GM12872 (cell line): ENCODE results near the gene CNST.

Experiments used
- TF ChIP-seq, protein P1 (sequence below): IDR thresholded peaks from 3 replicates; pipeline ENCODE4 v1.5.1; 2011; ENCODE audit warnings: low read depth, mild to moderate bottlenecking, low read length, moderate library complexity; ENCODE audit not compliant: insufficient read depth

CNST gene

DNA sequence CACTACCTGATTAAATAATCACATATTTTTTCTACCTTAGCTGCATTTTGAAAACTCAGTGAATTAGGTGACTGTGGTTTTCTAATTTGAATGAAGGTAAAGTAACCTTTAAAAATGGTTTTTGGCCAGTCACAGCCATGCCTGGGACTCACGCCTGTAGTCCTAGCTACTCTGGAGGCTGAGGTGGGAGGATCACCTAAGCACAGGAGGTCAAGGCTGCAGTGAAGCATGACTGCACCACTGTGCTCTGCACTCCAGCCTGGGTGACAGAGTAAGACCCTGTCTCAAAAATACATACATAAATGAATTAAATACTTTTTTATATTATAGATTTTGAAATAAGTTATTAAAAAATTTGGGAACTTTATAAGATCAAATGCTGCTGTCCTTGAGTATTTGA is 5.7 kb downstream of the CNST start:
- TF ChIP-seq, protein P1, sequence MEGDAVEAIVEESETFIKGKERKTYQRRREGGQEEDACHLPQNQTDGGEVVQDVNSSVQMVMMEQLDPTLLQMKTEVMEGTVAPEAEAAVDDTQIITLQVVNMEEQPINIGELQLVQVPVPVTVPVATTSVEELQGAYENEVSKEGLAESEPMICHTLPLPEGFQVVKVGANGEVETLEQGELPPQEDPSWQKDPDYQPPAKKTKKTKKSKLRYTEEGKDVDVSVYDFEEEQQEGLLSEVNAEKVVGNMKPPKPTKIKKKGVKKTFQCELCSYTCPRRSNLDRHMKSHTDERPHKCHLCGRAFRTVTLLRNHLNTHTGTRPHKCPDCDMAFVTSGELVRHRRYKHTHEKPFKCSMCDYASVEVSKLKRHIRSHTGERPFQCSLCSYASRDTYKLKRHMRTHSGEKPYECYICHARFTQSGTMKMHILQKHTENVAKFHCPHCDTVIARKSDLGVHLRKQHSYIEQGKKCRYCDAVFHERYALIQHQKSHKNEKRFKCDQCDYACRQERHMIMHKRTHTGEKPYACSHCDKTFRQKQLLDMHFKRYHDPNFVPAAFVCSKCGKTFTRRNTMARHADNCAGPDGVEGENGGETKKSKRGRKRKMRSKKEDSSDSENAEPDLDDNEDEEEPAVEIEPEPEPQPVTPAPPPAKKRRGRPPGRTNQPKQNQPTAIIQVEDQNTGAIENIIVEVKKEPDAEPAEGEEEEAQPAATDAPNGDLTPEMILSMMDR = no peak

DNA sequence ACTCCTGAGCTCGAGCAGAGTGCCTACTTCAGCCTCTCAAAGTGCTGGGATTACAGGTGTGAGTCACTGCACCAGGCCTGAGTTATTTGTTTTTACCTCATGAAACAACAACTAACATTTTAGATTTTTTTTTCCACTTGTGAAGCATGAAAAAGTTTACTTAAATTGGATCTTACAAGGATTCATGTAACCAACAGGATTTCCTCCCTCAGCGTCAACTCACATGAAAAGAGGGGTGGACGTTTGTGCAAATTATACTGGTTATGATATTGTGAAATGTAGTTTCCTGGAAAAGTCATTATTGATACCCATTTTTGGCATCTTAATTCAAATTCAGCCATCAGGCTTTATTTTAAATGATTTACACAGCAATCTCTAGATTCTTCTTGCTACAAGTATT is 6.5 kb downstream of the CNST start:
- TF ChIP-seq, protein P1 = no peak

DNA sequence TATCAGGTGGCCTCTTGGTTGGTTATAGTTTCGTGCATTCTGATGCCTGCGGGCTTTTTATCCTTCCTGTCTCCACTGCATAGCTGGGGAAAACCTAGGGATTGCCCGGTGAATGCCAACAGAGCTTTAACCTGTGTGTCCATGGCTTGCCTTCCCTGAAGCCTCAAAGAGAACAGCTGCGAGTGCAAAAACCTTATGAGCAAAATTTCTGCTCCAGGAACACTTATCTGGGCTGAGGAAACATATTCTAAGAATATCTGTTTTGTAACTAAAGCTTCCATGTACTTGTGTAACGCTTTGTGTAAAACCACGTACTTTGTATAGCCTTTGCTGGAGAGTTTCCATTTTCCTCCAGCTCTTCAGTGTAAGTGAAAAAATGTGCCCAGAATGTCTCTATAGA is 7.2 kb downstream of the CNST start:
- TF ChIP-seq, protein P1 = no peak

DNA sequence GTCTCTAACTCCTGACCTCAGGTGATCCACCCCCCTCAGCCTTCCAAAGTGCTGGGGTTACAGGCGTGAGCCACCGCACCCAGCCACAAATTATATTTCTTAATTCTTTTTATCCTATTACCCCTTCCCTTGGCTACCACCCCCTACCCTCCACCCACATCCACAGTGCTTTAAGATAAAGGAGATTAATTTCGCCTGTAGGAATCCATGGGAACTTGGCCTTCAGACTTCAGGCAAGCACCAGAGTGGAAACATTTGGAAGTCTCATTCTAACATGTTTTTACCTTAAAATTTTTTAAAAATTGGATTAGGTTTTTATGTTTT is 10.4 kb downstream of the CNST start:
- TF ChIP-seq, protein P1 = no peak

DNA sequence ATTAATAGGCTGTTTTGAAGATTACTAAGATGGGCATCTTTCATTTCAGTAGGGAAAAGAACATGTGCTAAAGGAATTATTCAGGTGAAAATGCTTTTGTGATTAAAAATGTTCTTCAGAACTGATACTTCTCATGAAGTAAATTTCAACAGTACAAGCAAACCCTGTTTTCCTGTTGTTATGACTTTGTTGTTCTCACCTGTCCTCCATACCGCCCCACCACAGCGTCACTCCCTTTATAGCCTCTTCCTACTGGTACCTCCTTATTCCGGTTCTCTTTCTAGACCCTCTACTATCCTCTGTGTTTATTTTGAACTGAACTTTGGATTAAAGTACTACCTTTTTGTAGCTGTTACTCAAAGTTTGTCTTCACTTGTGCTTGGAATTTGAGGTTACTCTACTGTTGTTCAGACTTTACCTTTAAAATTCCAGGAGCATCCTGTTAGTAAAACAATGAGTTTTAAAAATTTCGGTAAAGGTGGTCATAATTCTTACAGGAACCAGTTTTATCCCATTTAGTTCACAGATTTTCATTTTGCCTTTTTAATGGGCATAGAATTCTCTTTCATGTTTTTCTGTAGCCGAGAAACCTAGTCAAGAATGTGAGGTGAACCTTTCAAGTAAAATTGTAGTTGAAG is 10.9 kb downstream of the CNST start:
- TF ChIP-seq, protein P1 = no peak

DNA sequence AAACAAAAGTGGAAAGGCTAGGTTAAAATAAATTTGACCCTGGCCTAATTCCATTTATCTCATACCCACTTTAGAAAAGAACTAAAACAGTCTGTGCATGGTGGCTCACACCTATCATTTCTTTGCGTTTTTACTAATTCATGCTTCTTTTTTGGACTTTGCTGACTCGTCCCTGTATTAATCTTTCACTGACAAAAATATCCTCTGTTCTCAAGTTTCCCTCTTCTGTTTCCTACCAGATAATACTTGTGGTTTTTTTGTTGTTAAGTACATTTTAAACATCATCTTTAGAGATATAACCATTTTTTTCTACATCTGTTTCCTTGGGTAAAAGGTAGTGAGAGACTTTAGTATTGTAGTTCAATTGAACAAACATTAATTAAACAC is 11.5 kb downstream of the CNST start:
- TF ChIP-seq, protein P1 = no peak

DNA sequence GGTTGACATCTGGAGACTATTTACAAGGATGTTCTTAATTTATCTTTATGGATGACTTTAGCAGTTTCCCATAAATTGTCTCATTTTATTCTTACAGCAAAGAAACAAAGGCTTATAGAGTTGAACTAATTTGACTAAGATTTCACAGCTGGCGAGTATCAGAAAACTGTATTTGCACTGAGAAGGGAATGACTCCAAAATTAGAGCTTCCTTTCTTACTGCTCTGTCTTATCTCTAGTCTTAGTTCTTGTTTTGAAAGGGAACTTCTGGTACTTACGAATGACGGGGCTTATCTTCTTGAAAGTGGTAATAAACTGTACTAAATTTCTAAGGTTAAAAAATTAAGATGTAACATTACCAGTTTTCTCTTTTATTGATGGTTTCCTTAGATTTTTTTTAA is 13.6 kb downstream of the CNST start:
- TF ChIP-seq, protein P1 = no peak
